Cortex of kidney (tissue), 1 donor: ENCODE data around the gene AGGF1.
"Not testable (repeated sequence)": the region's sequence is repeated elsewhere in the genome, so short reads cannot be mapped to it uniquely, and the experiment has no call there.

Source experiments
- DNase-seq: peaks from one replicate; lab custom pipeline; 2025; lab: John Stamatoyannopoulos, UW

The AGGF1 gene

GRCh38 chr5:77028631-77029375 is 1.4 kb upstream of the AGGF1 start:
- DNase-seq: no peak

- DNase-seq: no peak
Measured at GRCh38 chr5:77029376-77029885, 773 bp upstream of the AGGF1 start.

GRCh38 chr5:77031891-77032290 is 1.7 kb downstream of the AGGF1 start:
- no peak for DNase-seq

GRCh38 chr5:77032635-77033034 is 2.4 kb downstream of the AGGF1 start:
- no peak for DNase-seq

- no peak for DNase-seq
Measured at GRCh38 chr5:77033338-77033737, 3.1 kb downstream of the AGGF1 start.

GRCh38 chr5:77035950-77036349 is 5.7 kb downstream of the AGGF1 start:
- no peak for DNase-seq

- DNase-seq: no peak
Measured at GRCh38 chr5:77046416-77047073, 16.3 kb downstream of the AGGF1 start.

GRCh38 chr5:77064040-77064439 is 33.8 kb downstream of the AGGF1 start:
- no peak for DNase-seq

- no peak for DNase-seq
Measured at GRCh38 chr5:77065256-77065655, 35.1 kb downstream of the AGGF1 start.

GRCh38 chr5:77066184-77066583 is 36.0 kb downstream of the AGGF1 start:
- DNase-seq: no peak

GRCh38 chr5:77066823-77067442 is 36.7 kb downstream of the AGGF1 start:
- no peak for DNase-seq

- no peak for DNase-seq
Measured at GRCh38 chr5:77073667-77074066, 43.5 kb downstream of the AGGF1 start.

GRCh38 chr5:77074745-77075144 is 44.5 kb downstream of the AGGF1 start:
- DNase-seq: no peak

GRCh38 chr5:77076961-77077828 is 47.0 kb downstream of the AGGF1 start:
- no peak for DNase-seq

GRCh38 chr5:77077829-77078176 is 47.6 kb downstream of the AGGF1 start:
- no peak for DNase-seq

- not testable (repeated sequence) for DNase-seq
Measured at GRCh38 chr5:77080479-77080878, 50.3 kb downstream of the AGGF1 start.

GRCh38 chr5:77080905-77081304 is 50.7 kb downstream of the AGGF1 start:
- DNase-seq: no peak

GRCh38 chr5:77082280-77082679 is 52.1 kb downstream of the AGGF1 start:
- no peak for DNase-seq

- no peak for DNase-seq
Measured at GRCh38 chr5:77083088-77083487, 52.9 kb downstream of the AGGF1 start.

- DNase-seq: no peak
Measured at GRCh38 chr5:77086368-77086688, 56.1 kb downstream of the AGGF1 start.

GRCh38 chr5:77086689-77087483 is 56.7 kb downstream of the AGGF1 start, which contains the start of gene ZBED3:
TSS of gene ZBED3 (minus strand) at chr5:77087285. CDS start at chr5:77077878, 9,407 bp downstream.
- peak; percentile 51 for DNase-seq
